ENCODE data around the gene MYG1. TPM values are rescaled to one million over a fixed set of nuclear protein-coding genes. Genes with fewer than 3 reads are reported as not detected.

The MYG1 gene
- polyA plus RNA-seq, 3 donors = 45.0 to 57.6 (median 53.7) TPM

DNA sequence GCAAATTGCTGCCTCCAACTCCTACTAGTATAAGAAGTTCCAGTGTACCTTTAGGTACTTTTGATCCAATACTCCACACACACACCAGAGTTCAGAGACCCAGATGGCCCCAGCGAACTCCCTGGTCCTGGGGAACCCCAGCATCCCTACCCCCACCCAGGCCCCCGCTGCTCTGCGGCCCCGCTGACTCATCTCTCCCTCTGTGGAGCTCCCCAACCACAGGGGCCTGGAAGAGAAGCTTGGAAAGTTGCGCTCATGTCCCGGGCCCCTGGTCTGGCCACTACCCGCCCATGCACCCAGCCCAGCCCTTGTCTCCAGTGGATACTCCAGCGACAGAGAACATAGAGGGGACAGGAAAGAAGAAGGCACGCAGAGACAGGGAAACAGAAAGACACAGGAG, 40.9 kb downstream of the MYG1 start:
- no peak for DNase-seq (ENCODE audit: extremely low read depth in 1 of 11, low read depth in 9 of 11, low spot score in 4 of 11)

DNA sequence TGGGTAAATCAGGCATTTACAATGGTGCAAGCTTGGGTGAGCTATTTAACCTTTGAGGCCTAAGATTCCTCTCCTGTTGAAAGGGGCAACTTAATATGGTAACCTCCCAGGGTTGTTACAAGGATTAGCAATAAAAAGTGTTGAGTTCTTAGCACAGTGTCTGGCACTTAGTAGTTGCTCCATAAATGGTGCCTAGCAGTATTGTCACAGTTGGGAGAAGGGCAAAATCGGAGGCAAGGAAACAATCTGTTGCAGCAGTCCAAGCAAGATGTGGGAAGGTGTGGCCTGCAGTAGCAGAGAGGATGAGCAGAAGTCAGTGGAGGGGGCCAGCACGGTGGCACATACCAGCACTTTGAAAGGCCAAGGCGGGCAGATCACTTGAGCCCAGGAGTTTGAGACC, 44.0 kb downstream of the MYG1 start:
- DNase-seq (ENCODE audit: extremely low read depth in 1 of 11, low read depth in 9 of 11, low spot score in 4 of 11) = no peak

DNA sequence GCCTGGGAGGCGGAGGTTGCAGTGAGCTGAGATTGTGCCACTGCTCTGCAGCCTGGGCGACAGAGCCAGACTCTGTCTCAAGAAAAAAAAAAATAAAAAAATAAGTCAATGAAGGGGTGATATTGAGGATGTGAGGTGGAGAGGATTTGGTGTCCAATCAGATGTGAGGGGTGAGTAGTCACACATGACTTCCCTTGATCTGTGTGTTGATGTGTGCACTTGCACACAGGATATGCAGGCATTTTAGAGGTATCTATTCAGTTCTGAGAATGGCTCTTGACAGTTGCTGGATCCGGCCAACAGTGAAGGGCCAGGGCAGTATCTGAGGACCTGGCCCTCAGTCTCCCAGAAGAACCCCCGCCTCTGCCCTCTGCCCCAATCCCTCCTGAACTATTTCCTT, 44.5 kb downstream of the MYG1 start:
- no peak for DNase-seq (ENCODE audit: extremely low read depth in 1 of 11, low read depth in 9 of 11, low spot score in 4 of 11)

DNA sequence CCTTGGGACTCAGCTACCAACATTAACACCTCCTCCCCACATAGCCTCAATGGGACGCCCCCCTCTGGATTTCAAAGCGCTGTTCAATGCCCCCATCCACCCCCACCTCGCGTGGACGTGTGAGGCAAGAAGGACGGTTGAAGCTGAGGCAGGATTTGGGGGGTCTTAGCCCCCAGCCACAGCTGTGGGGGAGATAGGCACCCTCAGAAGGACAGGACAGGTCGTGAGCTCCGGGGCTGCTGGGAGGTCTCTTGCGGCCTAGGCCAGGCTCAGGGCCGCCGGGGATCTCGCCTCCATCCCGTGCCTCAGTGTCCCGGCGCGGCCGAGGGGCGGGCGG, 45.0 kb downstream of the MYG1 start:
- DNase-seq (ENCODE audit: extremely low read depth in 1 of 11, low read depth in 9 of 11, low spot score in 4 of 11) = no peak

DNA sequence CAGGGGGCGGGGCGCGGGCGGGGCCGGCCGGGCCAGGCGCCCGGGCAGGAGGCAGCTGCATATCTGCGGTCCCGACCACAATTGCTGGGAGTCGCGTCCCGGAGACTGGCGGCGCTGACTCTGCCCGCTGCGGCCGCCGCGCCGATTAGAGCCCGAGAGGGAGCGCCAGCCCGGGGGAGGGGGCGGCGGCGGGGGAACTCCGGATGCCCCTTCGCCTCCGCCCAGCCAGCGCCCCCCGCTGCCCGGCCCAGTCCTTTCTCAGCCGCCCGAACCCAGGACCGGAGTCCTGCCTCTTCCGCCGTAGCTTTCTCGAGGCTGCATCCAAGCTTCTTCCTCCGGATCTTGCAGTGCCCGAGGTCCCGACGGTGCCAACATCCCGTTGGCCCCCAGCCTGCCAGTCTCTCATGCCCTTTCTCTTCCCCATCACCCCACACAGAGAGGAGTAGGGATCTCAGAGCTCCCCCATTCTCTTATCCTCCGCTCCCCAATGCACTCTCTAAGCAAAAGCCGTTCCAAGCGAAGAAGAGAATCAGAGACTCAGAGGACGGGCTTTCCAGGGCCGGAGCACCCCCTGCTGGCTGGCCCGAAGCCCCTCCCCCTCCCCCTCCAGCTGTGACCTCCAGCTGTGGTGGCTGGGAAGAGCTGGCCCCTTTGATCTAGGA, 45.5 kb downstream of the MYG1 start:
- DNase-seq (ENCODE audit: extremely low read depth in 1 of 11, low read depth in 9 of 11, low spot score in 4 of 11) = peak in 10 of 11 donors; percentile 62 to 85 (median 76)

DNA sequence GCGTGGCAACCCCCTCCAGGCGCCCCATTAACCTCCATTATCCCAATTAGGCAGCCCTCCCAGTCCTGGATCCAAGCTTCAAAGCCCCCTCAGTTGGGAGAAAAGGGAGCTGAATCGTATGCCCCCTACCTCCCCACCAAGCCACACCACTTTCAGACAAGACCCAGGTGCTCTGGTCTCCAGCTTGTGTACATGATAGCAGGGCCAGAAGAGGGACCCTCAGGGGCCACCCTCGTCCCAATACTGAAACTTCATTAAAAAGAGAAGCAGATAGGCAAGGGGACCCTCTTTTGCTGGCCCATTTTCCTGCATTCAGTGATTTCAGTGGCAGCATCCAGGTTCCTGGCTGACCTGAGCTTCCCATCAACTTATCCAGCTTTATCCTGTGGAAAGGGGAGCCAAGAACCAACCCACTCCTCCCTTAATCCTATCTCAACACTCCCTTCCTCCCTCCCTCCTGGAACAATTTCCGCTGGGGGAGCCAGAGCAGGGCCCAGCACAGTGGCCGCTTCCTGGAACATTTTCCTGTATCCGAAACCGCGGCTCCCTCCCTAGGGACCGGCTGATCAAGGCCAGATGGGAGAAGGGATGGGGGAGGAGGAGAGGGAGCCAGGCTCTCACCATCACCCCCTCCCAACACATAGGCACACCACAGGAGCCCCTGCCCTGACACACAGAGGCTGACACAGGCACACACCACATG, 46.1 kb downstream of the MYG1 start:
- DNase-seq (ENCODE audit: extremely low read depth in 1 of 11, low read depth in 9 of 11, low spot score in 4 of 11) = peak in 1 of 11 donors; percentile 22

DNA sequence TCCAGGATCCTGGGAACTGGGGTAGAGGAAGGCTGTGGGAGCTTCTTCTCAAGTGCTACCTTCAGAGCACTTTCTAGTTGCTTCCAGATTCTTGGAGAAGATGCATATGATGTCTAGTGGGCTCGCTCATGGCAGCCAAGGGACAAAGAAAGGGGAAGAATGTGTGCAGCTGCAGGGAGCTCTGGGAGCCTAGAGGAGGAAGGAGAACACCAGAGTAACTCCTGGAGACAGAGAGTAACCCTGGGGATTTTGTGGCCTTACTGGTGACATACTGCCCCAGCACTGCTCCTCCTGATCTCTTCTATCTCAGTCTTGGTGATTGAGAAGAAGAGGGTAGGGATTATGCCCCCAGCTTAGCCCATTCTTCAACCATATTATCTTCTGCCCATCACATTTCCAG, 47.0 kb downstream of the MYG1 start:
- no peak for DNase-seq (ENCODE audit: extremely low read depth in 1 of 11, low read depth in 9 of 11, low spot score in 4 of 11)

DNA sequence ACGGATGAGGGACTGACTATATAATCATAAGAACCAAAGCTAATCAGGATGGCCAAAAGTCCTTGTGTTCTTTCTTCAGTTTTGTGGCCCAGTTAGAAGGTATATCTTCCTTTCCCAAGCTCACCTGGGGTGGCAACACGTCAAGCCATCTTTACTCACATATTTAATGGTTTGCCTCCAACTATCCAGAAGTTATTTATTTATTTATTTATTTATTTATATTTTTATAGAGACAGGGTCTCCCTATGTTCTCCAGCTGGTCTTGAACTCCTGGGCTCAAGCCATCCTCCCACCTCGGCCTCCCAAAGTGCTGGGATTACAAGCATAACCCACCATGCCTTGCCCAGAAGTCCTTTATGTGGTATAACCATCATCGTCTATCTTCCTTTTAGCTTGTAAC, 48.4 kb downstream of the MYG1 start:
- DNase-seq (ENCODE audit: extremely low read depth in 1 of 11, low read depth in 9 of 11, low spot score in 4 of 11) = no peak

DNA sequence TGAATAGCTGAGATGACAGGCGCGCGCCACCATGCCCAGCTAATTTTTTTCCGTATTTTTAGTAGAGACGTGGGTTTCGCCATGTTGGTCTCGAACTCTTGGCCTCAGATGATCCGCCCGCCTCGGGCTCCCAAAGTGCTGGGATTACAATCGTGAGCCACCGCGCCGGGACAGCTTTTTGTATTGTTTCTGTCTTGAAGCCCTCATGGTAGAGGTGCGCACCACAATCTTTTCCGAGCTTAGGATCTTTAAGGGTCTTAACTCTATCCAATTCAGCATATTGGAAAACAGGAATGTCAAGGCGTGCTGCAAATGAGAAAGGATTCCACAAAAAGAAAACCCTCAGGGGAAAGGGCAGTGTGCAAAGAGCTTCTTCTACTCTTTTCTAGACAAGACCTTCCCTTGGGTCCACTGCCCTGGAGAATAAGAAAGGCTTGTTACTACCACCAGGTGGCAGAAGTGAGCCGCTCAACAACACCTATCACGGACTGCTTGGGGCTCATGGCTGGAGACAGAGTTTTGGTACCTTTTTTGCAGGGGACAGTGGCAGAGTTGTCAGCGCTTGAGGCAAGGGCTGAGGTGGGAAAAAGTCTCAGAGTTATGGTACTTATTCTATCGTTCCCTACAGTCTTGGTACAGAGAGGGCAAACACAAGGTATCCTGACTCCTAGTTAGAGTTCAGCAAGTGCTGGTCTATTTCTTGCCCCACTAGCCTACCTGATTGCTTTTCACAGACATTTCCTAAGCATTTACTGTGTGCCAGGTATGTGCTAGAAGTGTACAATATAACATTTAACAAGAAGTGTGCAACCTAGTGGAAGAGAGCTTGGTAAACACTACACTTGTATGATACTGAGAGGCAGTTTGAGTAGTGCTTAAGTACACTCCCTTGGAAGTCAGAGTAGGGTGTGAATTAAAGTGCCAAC, 53.1 kb downstream of the MYG1 start:
- peak; percentile 75 to 90 (median 84) for DNase-seq (ENCODE audit: extremely low read depth in 1 of 11, low read depth in 9 of 11, low spot score in 4 of 11)

DNA sequence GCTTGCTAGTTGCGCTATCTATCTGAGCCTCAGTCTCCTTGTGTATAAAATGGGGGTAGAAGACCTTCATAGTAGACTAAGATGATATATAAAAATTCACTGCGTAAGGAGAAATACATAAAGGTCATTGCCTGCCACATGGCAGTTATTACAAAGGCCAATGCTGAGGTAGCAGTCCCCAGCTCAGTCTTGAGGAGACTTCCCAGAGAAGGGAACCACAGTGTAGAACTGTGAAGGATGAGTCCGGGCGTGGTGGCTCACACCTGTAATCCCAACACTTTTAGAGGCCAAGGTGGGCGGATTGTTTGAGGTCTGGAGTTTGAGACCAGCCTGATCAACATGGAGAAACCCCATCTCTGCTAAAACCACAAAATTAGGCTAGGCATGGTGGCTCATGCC, 53.8 kb downstream of the MYG1 start:
- no peak for DNase-seq (ENCODE audit: extremely low read depth in 1 of 11, low read depth in 9 of 11, low spot score in 4 of 11)

DNA sequence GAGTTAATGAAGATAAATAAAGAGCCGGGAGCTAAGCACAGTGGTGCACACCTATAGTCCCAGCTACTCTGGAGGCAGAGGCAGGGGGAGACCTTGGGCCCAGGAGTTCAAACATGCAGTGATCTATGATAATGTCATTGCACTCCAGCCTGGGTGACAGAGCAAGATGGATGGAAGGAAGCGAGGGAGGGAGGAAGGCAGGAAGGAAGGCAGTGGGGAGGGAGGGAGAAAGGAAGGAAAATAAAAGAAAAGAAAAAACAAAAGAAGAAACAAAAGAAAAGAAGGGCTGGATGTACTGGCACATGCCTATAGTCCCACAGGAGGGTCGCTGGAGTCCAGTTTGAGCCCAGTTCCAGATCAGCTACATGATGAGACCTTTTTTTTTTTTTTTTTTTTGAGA, 55.6 kb downstream of the MYG1 start:
- no peak for DNase-seq (ENCODE audit: extremely low read depth in 1 of 11, low read depth in 9 of 11, low spot score in 4 of 11)

Other genes with a start within 250 kb of the MYG1 start
- 100 to 1,000 TPM in 2 of 3 donors, 10 to 100 TPM in 1; 94.1 to 144 (median 111) TPM for gene TNS2, start 249.6 kb upstream of the MYG1 start, polyA plus RNA-seq (ENCODE audit: insufficient read length in 3 of 3)
- 10 to 100 TPM; 15.1 to 20.2 (median 17.1) TPM for gene SPRYD3, start 220.3 kb upstream of the MYG1 start, polyA plus RNA-seq (ENCODE audit: insufficient read length in 3 of 3)
- 10 to 100 TPM; 12.8 to 24.2 (median 14.2) TPM for gene IGFBP6, start 202.0 kb upstream of the MYG1 start, polyA plus RNA-seq (ENCODE audit: insufficient read length in 3 of 3)
- gene SOAT2, start 196.2 kb upstream of the MYG1 start, polyA plus RNA-seq (ENCODE audit: insufficient read length in 3 of 3) = 1 to 10 TPM; 2.0 to 2.3 (median 2.1) TPM
- gene ZNF740, start 119.0 kb upstream of the MYG1 start, polyA plus RNA-seq (ENCODE audit: insufficient read length in 3 of 3) = 10 to 100 TPM; 73.3 to 78.5 (median 74.5) TPM
- 100 to 1,000 TPM in 1 of 3 donors, 10 to 100 TPM in 2; 44.3 to 111 (median 47.0) TPM for gene CSAD, start 118.8 kb upstream of the MYG1 start, polyA plus RNA-seq (ENCODE audit: insufficient read length in 3 of 3)
- 1 to 10 TPM; 1.4 to 2.3 (median 1.5) TPM for gene ITGB7, start 92.4 kb upstream of the MYG1 start, polyA plus RNA-seq (ENCODE audit: insufficient read length in 3 of 3)
- 10 to 100 TPM; 28.4 to 36.6 (median 31.4) TPM for gene RARG, start 67.5 kb upstream of the MYG1 start, polyA plus RNA-seq (ENCODE audit: insufficient read length in 3 of 3)
- gene ESPL1, start 31.4 kb upstream of the MYG1 start, polyA plus RNA-seq (ENCODE audit: insufficient read length in 3 of 3) = 10 to 100 TPM; 11.6 to 13.0 (median 12.5) TPM
- 100 to 1,000 TPM; 594 to 736 (median 735) TPM for gene PFDN5, start 4.2 kb upstream of the MYG1 start, polyA plus RNA-seq (ENCODE audit: insufficient read length in 3 of 3)
- gene AAAS, start 21.9 kb downstream of the MYG1 start, polyA plus RNA-seq (ENCODE audit: insufficient read length in 3 of 3) = 10 to 100 TPM; 78.6 to 96.1 (median 82.0) TPM
- under 1 TPM in 2 of 3 donors, not detected in 1; 0.20 to 0.23 TPM for gene SP7, start 36.7 kb downstream of the MYG1 start, polyA plus RNA-seq (ENCODE audit: insufficient read length in 3 of 3)
- 10 to 100 TPM; 74.4 to 86.0 (median 83.6) TPM for gene SP1, start 80.5 kb downstream of the MYG1 start, polyA plus RNA-seq (ENCODE audit: insufficient read length in 3 of 3)
- gene AMHR2, start 124.2 kb downstream of the MYG1 start, polyA plus RNA-seq (ENCODE audit: insufficient read length in 3 of 3) = under 1 TPM; 0.26 to 0.30 (median 0.29) TPM
- gene PRR13, start 142.0 kb downstream of the MYG1 start, polyA plus RNA-seq (ENCODE audit: insufficient read length in 3 of 3) = 100 to 1,000 TPM; 164 to 186 (median 169) TPM
- 1,000 to 10,000 TPM; 1,105 to 1,163 (median 1,124) TPM for gene PCBP2, start 152.4 kb downstream of the MYG1 start, polyA plus RNA-seq (ENCODE audit: insufficient read length in 3 of 3)
- 10 to 100 TPM; 25.6 to 42.5 (median 26.1) TPM for gene MAP3K12, start 199.8 kb downstream of the MYG1 start, polyA plus RNA-seq (ENCODE audit: insufficient read length in 3 of 3)
- 10 to 100 TPM; 43.4 to 54.1 (median 49.4) TPM for gene TARBP2, start 201.6 kb downstream of the MYG1 start, polyA plus RNA-seq (ENCODE audit: insufficient read length in 3 of 3)
- under 1 TPM; 0.47 to 1.00 (median 0.81) TPM for gene NPFF, start 207.8 kb downstream of the MYG1 start, polyA plus RNA-seq (ENCODE audit: insufficient read length in 3 of 3)